Large intestine (tissue), 12 donors: ENCODE data around the gene LCE3B. TPM values are rescaled to one million over a fixed set of nuclear protein-coding genes. Genes with fewer than 3 reads are reported as not detected.
"Not testable (repeated sequence)": the region's sequence is repeated elsewhere in the genome, so short reads cannot be mapped to it uniquely, and the experiment has no call there.

Experiments
- DNase-seq, 2 donors: peaks; one replicate each; pipeline versions ENCODE4 v3.0.0 to v3.0.0-alpha.2; 2013
- H3K27ac ChIP-seq: one replicate; pipeline ENCODE4 v1.5.1; 2013; ENCODE audit warnings: low read length
- H3K27me3 ChIP-seq: 2 replicates; pipeline ENCODE4 v1.6.1; 2013; ENCODE audit warnings: low read length; ENCODE audit not compliant: control insufficient read depth, insufficient read depth
- H3K36me3 ChIP-seq: 2 replicates; pipeline ENCODE4 v1.6.1; 2013; ENCODE audit warnings: low read length; ENCODE audit not compliant: control insufficient read depth, insufficient read depth
- H3K4me1 ChIP-seq: one replicate; pipeline ENCODE4 v1.6.1; 2013; ENCODE audit warnings: low read length; ENCODE audit not compliant: control insufficient read depth, insufficient read depth
- H3K4me3 ChIP-seq: one replicate; pipeline ENCODE4 v1.5.1; 2013; ENCODE audit warnings: low read length
- H3K9me3 ChIP-seq: one replicate; pipeline ENCODE4 v1.6.1; 2013; ENCODE audit warnings: mild to moderate bottlenecking, low read depth, low read length, moderate library complexity; ENCODE audit not compliant: control insufficient read depth
- WGBS: methylation state at CpG from one replicate; pipeline ENCODE4 v1.1.5; 2013; ENCODE audit warnings: low lambda C conversion rate; ENCODE audit not compliant: insufficient coverage; 5-methylcytosine and 5-hydroxymethylcytosine counted together
- long read RNA-seq, 11 donors: transcript quantifications; one replicate each; lab custom pipeline, GENCODE V29; 2026
- polyA plus RNA-seq: library from polyadenylated mRNA; unstranded; fragments of 120-200 nt; gene quantifications from one replicate; pipeline ENCODE4 v1.2.1, GENCODE V29; 2013

The LCE3B gene
- polyA plus RNA-seq = not detected
- long read RNA-seq, donor 1 = 0 reads
- long read RNA-seq, donor 2 = 0 reads
- long read RNA-seq, donor 3 = 0 reads
- long read RNA-seq, donor 4 = 0 reads
- long read RNA-seq, donor 5 = 0 reads
- long read RNA-seq, donor 6 = 0 reads
- long read RNA-seq, donor 7 = 0 reads
- long read RNA-seq, donor 8 = 0 reads
- long read RNA-seq, donor 9 = 0 reads
- long read RNA-seq, donor 10 = 0 reads
- long read RNA-seq, donor 11 = 0 reads

GRCh38 chr1:152613511-152613910 is at the start of gene LCE3B:
TSS of gene LCE3B (plus strand) at chr1:152613811. CDS start at chr1:152613811, 0 bp downstream.
- no peaks in the 10 kb centered on the region for H3K36me3 ChIP-seq
- no peak within 1 kb of the TSS for H3K4me3 ChIP-seq
- no CpG with 5 or more reads among the region's 1 CpG for WGBS
- no peak for DNase-seq
- no peak within 1 kb of the TSS for H3K27ac ChIP-seq
- no peaks in the 10 kb centered on the region for H3K27me3 ChIP-seq
- H3K9me3 ChIP-seq = peaks cover 3% of the 10 kb centered on the region
- no peaks in the 10 kb centered on the region for H3K4me1 ChIP-seq

- Histone ChIP-seq H3K36me3 (no peaks in the 10 kb centered on the region), H3K27ac (no peak overlapping the region), H3K4me1 (no peaks in the 10 kb centered on the region), H3K4me3 (no peak overlapping the region), H3K27me3 (no peaks in the 10 kb centered on the region), H3K9me3 (no peaks in the 10 kb centered on the region)
- DNase-seq = no peak
- WGBS = 88% methylated on average over 1 of the region's 2 CpGs
These were observed 48.5 kb upstream of the LCE3B start for GRCh38 chr1:152565115-152565514.

- no peaks in the 10 kb centered on the region for H3K36me3 ChIP-seq
- no peaks in the 10 kb centered on the region for H3K4me1 ChIP-seq
- no peak for DNase-seq
- no peaks in the 10 kb centered on the region for H3K9me3 ChIP-seq
- WGBS = no CpG with 5 or more reads among the region's 14 CpGs
- H3K27me3 ChIP-seq = no peaks in the 10 kb centered on the region
- no peak overlapping the region for H3K4me3 ChIP-seq
- no peak overlapping the region for H3K27ac ChIP-seq
These were observed 47.9 kb upstream of the LCE3B start for GRCh38 chr1:152565535-152566215.

- no peaks in the 10 kb centered on the region for H3K36me3 ChIP-seq
- no peaks in the 10 kb centered on the region for H3K9me3 ChIP-seq
- 40% methylated on average over 1 of the region's 1 CpG for WGBS
- no peak for DNase-seq
- no peaks in the 10 kb centered on the region for H3K4me1 ChIP-seq
- no peak within 1 kb of the TSS for H3K27ac ChIP-seq
- no peak within 1 kb of the TSS for H3K4me3 ChIP-seq
- no peaks in the 10 kb centered on the region for H3K27me3 ChIP-seq
These were observed 46.9 kb upstream of the LCE3B start, which contains the start of gene LCE3E for GRCh38 chr1:152566681-152567080. TSS of gene LCE3E (minus strand) at chr1:152566780. CDS start at chr1:152566208, 572 bp downstream.

- no peak for DNase-seq
- no CpG with 5 or more reads among the region's 2 CpGs for WGBS
These were observed 36.4 kb upstream of the LCE3B start for GRCh38 chr1:152577168-152577567.

GRCh38 chr1:152579526-152579925 is 34.1 kb upstream of the LCE3B start:
- H3K27me3 ChIP-seq, H3K36me3 ChIP-seq, H3K4me3 ChIP-seq, DNase-seq, H3K4me1 ChIP-seq, H3K27ac ChIP-seq, H3K9me3 ChIP-seq: not testable (repeated sequence)
- no CpG with 5 or more reads among the region's 9 CpGs for WGBS

More at GRCh38 chr1:152577168-152577567, 36.4 kb upstream of the LCE3B start:
- no peaks in the 10 kb centered on the region for H3K9me3 ChIP-seq
- H3K36me3 ChIP-seq = no peaks in the 10 kb centered on the region
- H3K4me3 ChIP-seq = no peak overlapping the region
- H3K27me3 ChIP-seq = no peaks in the 10 kb centered on the region
- no peaks in the 10 kb centered on the region for H3K4me1 ChIP-seq
- H3K27ac ChIP-seq = no peak overlapping the region

- no peak within 1 kb of the TSS for H3K4me3 ChIP-seq
- H3K36me3 ChIP-seq = no peaks in the 10 kb centered on the region
- H3K27ac ChIP-seq = no peak within 1 kb of the TSS
- no peak for DNase-seq
- no peaks in the 10 kb centered on the region for H3K4me1 ChIP-seq
- no peaks in the 10 kb centered on the region for H3K27me3 ChIP-seq
- H3K9me3 ChIP-seq = no peaks in the 10 kb centered on the region
- WGBS = 80% methylated on average over 1 of the region's 4 CpGs
These were observed 33.2 kb upstream of the LCE3B start, which contains the start of gene LCE3D for GRCh38 chr1:152580433-152580832. TSS of gene LCE3D (minus strand) at chr1:152580516. CDS start at chr1:152579936, 580 bp downstream.

- no peak for DNase-seq
- Histone ChIP-seq H3K4me3 (no peak overlapping the region), H3K36me3 (no peaks in the 10 kb centered on the region), H3K27me3 (no peaks in the 10 kb centered on the region), H3K27ac (no peak overlapping the region), H3K4me1 (no peaks in the 10 kb centered on the region), H3K9me3 (no peaks in the 10 kb centered on the region)
- WGBS = no CpG with 5 or more reads among the region's 1 CpG
These were observed 31.0 kb upstream of the LCE3B start for GRCh38 chr1:152582647-152583046.

GRCh38 chr1:152585586-152585985 is 28.0 kb upstream of the LCE3B start:
- H3K27me3 ChIP-seq = no peaks in the 10 kb centered on the region
- H3K4me1 ChIP-seq = no peaks in the 10 kb centered on the region
- no peak overlapping the region for H3K27ac ChIP-seq
- no peak for DNase-seq
- no peaks in the 10 kb centered on the region for H3K36me3 ChIP-seq
- no peak overlapping the region for H3K4me3 ChIP-seq
- no peaks in the 10 kb centered on the region for H3K9me3 ChIP-seq
- WGBS = no CpG with 5 or more reads among the region's 1 CpG

- Histone ChIP-seq H3K27ac (no peak overlapping the region), H3K27me3 (no peaks in the 10 kb centered on the region), H3K9me3 (peaks cover 4% of the 10 kb centered on the region), H3K4me3 (no peak overlapping the region), H3K36me3 (no peaks in the 10 kb centered on the region), H3K4me1 (no peaks in the 10 kb centered on the region)
- no peak for DNase-seq
- WGBS = no CpG with 5 or more reads among the region's 2 CpGs
These were observed 16.6 kb upstream of the LCE3B start for GRCh38 chr1:152596986-152597385.
